Vagina (tissue), 2 donors: ENCODE data around the gene ANKRD33. TPM values are rescaled to one million over a fixed set of nuclear protein-coding genes. Genes with fewer than 3 reads are reported as not detected.
A peak's percentile ranks its signal among the peaks of the same experiment; 100 is the strongest.

Source experiments
- DNase-seq, 2 donors: peaks; one replicate each; pipeline ENCODE4 v3.0.0-alpha.2; 2017; ENCODE audit errors: extremely low spot score in 2 of 2
- H3K27ac ChIP-seq: fragments of 200-600 bp; sonication (generic); one replicate; pipeline ENCODE4 v1.5.1; 2019
- H3K27me3 ChIP-seq: fragments of 200-600 bp; sonication (generic); one replicate; pipeline ENCODE4 v1.5.1; 2019
- H3K36me3 ChIP-seq, 2 donors: fragments of 200-600 bp; sonication (generic); one replicate each; pipeline ENCODE4 v1.5.1; 2017 to 2019
- H3K4me1 ChIP-seq: fragments of 200-600 bp; sonication (generic); one replicate; pipeline ENCODE4 v1.5.1; 2019
- H3K4me3 ChIP-seq, 2 donors: fragments of 200-600 bp; sonication (generic); 1 replicate in 1 of 2; 2 replicates in 1 of 2; pipeline ENCODE4 v1.5.1; 2016 to 2019
- H3K9me3 ChIP-seq: fragments of 200-600 bp; sonication (generic); one replicate; pipeline ENCODE4 v1.5.1; 2019
- POLR2A ChIP-seq, 2 donors: fragments of 450-650 bp; IDR thresholded peaks; one replicate each; pipeline ENCODE4 v1.6.1; 2017; ENCODE audit warnings: antibody characterized with exemption in 2 of 2, mild to moderate bottlenecking in 2 of 2, moderate library complexity in 2 of 2
- POLR2AphosphoS5 ChIP-seq, 2 donors: sonication (generic); formaldehyde crosslinking; IDR thresholded peaks; one replicate each; pipeline ENCODE4 v1.9.0; 2017; ENCODE audit warnings: antibody characterized with exemption in 2 of 2, mild to moderate bottlenecking in 2 of 2, low read depth in 1 of 2; ENCODE audit not compliant: insufficient read depth in 1 of 2
- intact Hi-C: fragments of 100-400 bp; cut with DNase I; formaldehyde crosslinking; loops from one replicate; pipeline ENCODE4 v1.15.1; 2023
- total RNA-seq: library from RNA; depleted of rRNA; stranded (reverse); fragments of >200 nt; gene quantifications from one replicate; pipeline ENCODE4 v1.2.3, GENCODE V29; 2016
- TF ChIP-seq, protein P1 (sequence below), 3 experiments: fragments of 450-650 bp in 2 of 3; fragments of 200-600 bp in 1 of 3; sonication (generic) in 1 of 3; IDR thresholded peaks; one replicate each; pipeline ENCODE4 v1.5.1; 2017 to 2019; ENCODE audit warnings: antibody characterized with exemption in 3 of 3, mild to moderate bottlenecking in 2 of 3, moderate library complexity in 2 of 3

ANKRD33 gene
- total RNA-seq, 1 donor from 2014 or later, result not detected

DNA sequence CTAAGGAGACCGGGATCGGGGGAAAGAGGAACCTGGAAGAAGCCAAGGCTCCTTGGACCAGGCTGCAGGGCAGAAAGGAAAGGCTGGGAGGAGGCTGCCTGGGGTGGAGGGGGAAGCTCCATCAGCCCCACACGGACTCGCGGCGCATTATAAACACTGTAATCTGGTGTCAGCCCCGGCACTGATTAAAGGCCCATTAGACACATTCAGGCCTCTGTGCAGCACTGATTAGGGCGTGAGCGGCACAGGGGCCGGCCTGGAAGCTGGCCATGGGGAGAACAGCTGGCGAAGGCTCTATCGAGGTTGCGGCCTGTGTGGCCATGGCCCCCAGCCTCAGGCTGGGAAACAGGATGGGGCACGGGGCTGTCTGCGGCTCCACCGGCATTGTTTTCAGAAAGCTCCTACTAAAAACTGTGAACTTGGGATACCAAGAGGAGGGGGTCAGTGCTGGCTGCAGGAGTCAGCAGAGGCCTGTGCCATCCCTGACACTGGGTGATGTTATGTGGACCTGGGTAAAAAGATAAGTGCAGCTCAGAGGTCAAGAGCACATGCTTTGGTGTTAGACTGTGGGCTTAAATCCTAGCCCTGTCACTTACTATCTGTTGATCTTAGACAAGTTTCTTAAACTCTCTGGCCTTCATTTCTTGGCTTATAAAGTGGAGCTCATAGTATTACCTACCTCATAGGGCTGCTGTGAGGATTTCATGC lies 30.0 kb downstream of the ANKRD33 start:
- no peak overlapping the region for H3K27ac ChIP-seq

DNA sequence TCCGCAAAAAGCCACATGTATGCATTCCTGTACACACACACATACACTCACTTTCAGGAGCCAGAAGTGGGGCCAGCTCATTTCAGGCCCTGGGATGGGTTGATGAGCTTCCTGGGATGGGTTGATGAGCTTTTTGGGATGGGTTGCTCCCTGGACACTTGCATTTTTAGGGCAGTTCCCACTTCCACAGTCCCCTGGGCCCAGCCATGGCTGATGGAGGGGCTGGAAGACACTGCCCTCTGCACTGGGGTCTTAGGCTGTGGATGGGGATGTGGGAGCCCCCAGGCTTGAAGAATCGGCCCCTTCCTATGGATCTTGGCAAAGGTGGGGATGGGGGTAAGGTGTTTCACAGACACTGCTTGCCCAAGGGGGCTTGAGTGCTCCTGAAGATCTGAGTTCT lies 32.1 kb downstream of the ANKRD33 start:
- peaks cover 31% of the 10 kb centered on the region for H3K4me1 ChIP-seq
- no peak for TF ChIP-seq POLR2AphosphoS5 (IDR thresholded peaks at IDR 0.05; ENCODE audit: insufficient read depth in 1 of 2, low read depth in 1 of 2)
- no peak for TF ChIP-seq POLR2A (IDR thresholded peaks at IDR 0.05)
- TF ChIP-seq, protein P1, sequence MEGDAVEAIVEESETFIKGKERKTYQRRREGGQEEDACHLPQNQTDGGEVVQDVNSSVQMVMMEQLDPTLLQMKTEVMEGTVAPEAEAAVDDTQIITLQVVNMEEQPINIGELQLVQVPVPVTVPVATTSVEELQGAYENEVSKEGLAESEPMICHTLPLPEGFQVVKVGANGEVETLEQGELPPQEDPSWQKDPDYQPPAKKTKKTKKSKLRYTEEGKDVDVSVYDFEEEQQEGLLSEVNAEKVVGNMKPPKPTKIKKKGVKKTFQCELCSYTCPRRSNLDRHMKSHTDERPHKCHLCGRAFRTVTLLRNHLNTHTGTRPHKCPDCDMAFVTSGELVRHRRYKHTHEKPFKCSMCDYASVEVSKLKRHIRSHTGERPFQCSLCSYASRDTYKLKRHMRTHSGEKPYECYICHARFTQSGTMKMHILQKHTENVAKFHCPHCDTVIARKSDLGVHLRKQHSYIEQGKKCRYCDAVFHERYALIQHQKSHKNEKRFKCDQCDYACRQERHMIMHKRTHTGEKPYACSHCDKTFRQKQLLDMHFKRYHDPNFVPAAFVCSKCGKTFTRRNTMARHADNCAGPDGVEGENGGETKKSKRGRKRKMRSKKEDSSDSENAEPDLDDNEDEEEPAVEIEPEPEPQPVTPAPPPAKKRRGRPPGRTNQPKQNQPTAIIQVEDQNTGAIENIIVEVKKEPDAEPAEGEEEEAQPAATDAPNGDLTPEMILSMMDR (IDR thresholded peaks at IDR 0.05), result no peak
- intact Hi-C loops, result no loop called here
- DNase-seq, result no peak
- peaks cover 0 to 11% of the 10 kb centered on the region in 2 donors for H3K36me3 ChIP-seq
- no peaks in the 10 kb centered on the region for H3K27me3 ChIP-seq
- no peak overlapping the region for H3K27ac ChIP-seq
- no peak overlapping the region for H3K4me3 ChIP-seq
- H3K9me3 ChIP-seq, result no peaks in the 10 kb centered on the region

More for the DNA sequence above, 30.0 kb downstream of the ANKRD33 start:
- DNase-seq, result no peak
- Histone ChIP-seq H3K4me1 (peaks cover 30% of the 10 kb centered on the region), H3K36me3 (peaks cover 0 to 17% of the 10 kb centered on the region in 2 donors), H3K4me3 (no peak overlapping the region), H3K9me3 (no peaks in the 10 kb centered on the region), H3K27me3 (no peaks in the 10 kb centered on the region)
- intact Hi-C loops, result no loop called here
- TF ChIP-seq POLR2A (IDR thresholded peaks at IDR 0.05), result no peak
- TF ChIP-seq, protein P1 (IDR thresholded peaks at IDR 0.05), result no peak
- no peak for TF ChIP-seq POLR2AphosphoS5 (IDR thresholded peaks at IDR 0.05; ENCODE audit: insufficient read depth in 1 of 2, low read depth in 1 of 2)

DNA sequence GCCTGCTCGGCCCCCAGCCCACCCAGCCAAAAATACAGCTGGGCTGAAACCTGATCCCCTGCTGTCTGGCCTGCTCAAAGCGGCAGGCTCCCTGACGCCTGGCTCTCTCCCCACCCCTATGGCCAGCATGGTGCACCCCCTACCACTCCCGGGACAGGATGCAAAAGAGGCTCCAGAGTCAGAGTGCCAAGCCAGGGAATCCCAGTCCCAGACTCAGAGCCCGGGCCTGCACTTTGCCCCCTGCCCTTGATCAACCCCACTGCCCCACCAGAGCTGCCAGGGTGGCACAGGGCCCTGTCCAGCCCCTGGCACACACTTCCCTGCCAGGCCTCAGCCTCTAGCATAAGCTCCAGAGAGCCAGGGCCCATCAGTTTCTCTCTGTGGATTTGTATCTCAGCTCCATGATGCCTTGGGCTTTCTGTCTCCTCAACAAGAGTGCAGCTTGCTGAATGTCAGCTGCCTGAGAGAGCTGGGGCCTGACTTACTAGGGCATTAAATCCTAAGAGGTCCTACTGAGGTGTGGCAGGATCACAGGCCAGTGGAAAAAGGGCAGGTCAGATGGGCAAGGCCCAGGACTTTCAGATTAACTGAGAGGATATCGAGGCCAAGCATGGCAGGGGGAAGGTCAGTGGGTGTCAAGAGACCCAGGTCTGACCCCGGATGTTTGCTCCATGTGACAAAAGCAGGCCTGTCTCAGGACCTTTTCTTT lies 33.3 kb downstream of the ANKRD33 start:
- Histone ChIP-seq H3K36me3 (peaks cover 0 to 2% of the 10 kb centered on the region in 2 donors), H3K27ac (peak overlapping the region; percentile 66), H3K9me3 (no peaks in the 10 kb centered on the region), H3K4me3 (no peak overlapping the region), H3K4me1 (peaks cover 31% of the 10 kb centered on the region), H3K27me3 (no peaks in the 10 kb centered on the region)
- DNase-seq, result no peak
- no peak for TF ChIP-seq POLR2AphosphoS5 (IDR thresholded peaks at IDR 0.05; ENCODE audit: insufficient read depth in 1 of 2, low read depth in 1 of 2)
- TF ChIP-seq POLR2A (IDR thresholded peaks at IDR 0.05), result no peak
- TF ChIP-seq, protein P1 (IDR thresholded peaks at IDR 0.05), result no peak
- intact Hi-C loops, result no loop called here

DNA sequence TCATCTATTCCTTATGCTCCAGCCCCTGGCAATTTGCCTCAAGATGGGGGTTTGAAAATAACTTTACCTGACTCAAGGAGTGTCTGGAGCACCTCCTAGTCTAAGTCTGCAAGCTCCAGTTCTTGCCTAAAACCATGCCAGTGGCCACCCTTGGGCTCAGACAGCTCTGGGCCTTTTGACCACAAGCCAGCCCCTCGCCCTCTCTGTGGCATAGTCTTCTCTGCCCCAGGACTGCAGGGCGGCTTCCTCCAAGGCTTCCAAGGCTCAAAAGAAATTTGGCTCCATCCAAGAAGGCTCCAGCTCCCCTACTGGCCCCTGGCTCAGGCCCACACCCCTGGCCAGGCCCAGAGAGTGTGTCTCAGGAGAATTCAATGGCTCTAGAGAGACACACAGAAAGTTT lies 34.2 kb downstream of the ANKRD33 start:
- TF ChIP-seq POLR2AphosphoS5 (IDR thresholded peaks at IDR 0.05; ENCODE audit: insufficient read depth in 1 of 2, low read depth in 1 of 2), result no peak
- TF ChIP-seq, protein P1 (IDR thresholded peaks at IDR 0.05), result no peak
- TF ChIP-seq POLR2A (IDR thresholded peaks at IDR 0.05), result no peak
- Histone ChIP-seq H3K4me3 (no peak overlapping the region), H3K36me3 (no peaks in the 10 kb centered on the region), H3K9me3 (no peaks in the 10 kb centered on the region), H3K27me3 (no peaks in the 10 kb centered on the region), H3K4me1 (peaks cover 31% of the 10 kb centered on the region), H3K27ac (peak overlapping the region; percentile 66)
- intact Hi-C loops, result no loop called here
- no peak for DNase-seq
